SK-N-MC (cell line): ENCODE measurements around the gene MYO10.

Source experiments
- EZH2 ChIP-seq: fragments of 200-600 bp; sonication (generic); IDR thresholded peaks from one replicate; pipeline ENCODE4 v1.6.1; 2017; ENCODE audit warnings: antibody characterized with exemption
- POLR2AphosphoS5 ChIP-seq: IDR thresholded peaks from 2 replicates; pipeline ENCODE4 v1.6.1; 2012; ENCODE audit warnings: mild to moderate bottlenecking, low read depth, low read length, borderline replicate concordance

- TF ChIP-seq EZH2 (no peak), POLR2AphosphoS5 (no peak)
Observed at GRCh38 chr5:16803831-16804230, 132.3 kb downstream of the MYO10 start.
